A172 (cell line): ENCODE measurements around the gene GDF15. TPM values are rescaled to one million over a fixed set of nuclear protein-coding genes. Genes with fewer than 3 reads are reported as not detected.

Experiments used
- DNase-seq: peaks from one replicate; pipeline ENCODE4 v3.0.0-alpha.2; 2015; ENCODE audit warnings: low spot score
- total RNA-seq: library from RNA; depleted of rRNA; stranded (reverse); fragments of >200 nt; shearing (Covaris generic); gene quantifications from 2 replicates; pipeline ENCODE4 v1.2.3, GENCODE V29; 2014

The GDF15 gene
- total RNA-seq, 1 experiment from 2014 or later = 93.9 TPM

- no peak for DNase-seq
Measured at GRCh38 chr19:18418483-18419194, 32.7 kb downstream of the GDF15 start.

GRCh38 chr19:18419195-18419698 lies 33.3 kb downstream of the GDF15 start, which contains the start of gene SSBP4:
Gene SSBP4, plus strand, starts transcription at chr19:18419398. Its CDS starts 251 bp downstream, at chr19:18419649.
- peak; percentile 55 for DNase-seq

GRCh38 chr19:18419699-18420460 lies 33.9 kb downstream of the GDF15 start:
- no peak for DNase-seq

GRCh38 chr19:18420930-18421329 lies 35.0 kb downstream of the GDF15 start:
- no peak for DNase-seq

- DNase-seq = no peak
Measured at GRCh38 chr19:18421371-18421959, 35.5 kb downstream of the GDF15 start.

- no peak for DNase-seq
Measured at GRCh38 chr19:18422530-18423191, 36.7 kb downstream of the GDF15 start.

GRCh38 chr19:18423258-18424020 lies 37.5 kb downstream of the GDF15 start:
- DNase-seq = no peak

GRCh38 chr19:18424122-18424889 lies 38.3 kb downstream of the GDF15 start:
- DNase-seq = no peak

- no peak for DNase-seq
Measured at GRCh38 chr19:18424890-18425514, 39.0 kb downstream of the GDF15 start.

- DNase-seq = peak; percentile 76
Measured at GRCh38 chr19:18425515-18426415, 39.8 kb downstream of the GDF15 start.

- no peak for DNase-seq
Measured at GRCh38 chr19:18426416-18426767, 40.4 kb downstream of the GDF15 start.

GRCh38 chr19:18427080-18427742 lies 41.3 kb downstream of the GDF15 start:
- no peak for DNase-seq

GRCh38 chr19:18427743-18428113 lies 41.8 kb downstream of the GDF15 start:
- DNase-seq = no peak

GRCh38 chr19:18428173-18428786 lies 42.3 kb downstream of the GDF15 start:
- DNase-seq = no peak

- peak; percentile 81 for DNase-seq
Measured at GRCh38 chr19:18428787-18429674, 43.1 kb downstream of the GDF15 start.

GRCh38 chr19:18429717-18430416 lies 43.9 kb downstream of the GDF15 start:
- DNase-seq = no peak
